GM21367 (cell line): ENCODE data around the gene EPN2.

Source experiments
- ATAC-seq: cut with Tn5 transposase; IDR thresholded peaks from one replicate; pipeline ENCODE4 v1.9.1; 2021; ENCODE audit not compliant: unreplicated experiment

Gene EPN2

DNA sequence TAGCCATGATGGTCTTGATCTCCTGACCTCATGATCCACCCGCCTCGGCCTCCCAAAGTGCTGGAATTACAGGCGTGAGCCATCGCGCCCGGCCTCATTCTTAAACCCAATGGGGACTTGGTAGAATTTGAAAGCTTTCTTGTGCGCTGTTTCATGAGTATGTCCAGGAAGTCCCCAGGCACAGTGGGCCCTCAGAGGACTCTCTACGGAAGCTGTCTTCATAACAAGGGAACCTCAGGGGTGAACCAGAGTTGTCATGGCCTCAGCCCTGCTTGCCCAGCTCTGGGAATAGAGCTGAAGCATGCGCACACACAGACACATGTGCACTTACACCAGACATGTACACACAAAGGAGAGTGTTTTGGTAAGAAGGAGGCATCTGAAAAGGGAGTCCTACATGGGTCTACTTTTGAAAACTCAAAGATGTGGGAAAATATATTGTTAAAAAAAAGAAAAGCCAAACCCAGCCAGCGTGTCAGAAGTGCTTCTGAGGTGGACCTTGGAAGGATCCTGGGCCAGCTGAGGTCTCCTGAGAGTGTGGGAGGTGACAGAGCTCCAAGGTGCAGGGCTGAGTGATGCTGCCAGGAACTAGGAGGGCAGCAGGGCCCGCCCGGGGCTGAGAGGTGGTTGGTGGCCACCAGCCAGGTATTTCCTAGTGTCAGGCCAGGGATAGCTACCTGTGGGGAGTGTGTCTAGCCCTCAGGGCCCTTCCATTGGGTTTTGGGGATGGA, 54.6 kb downstream of the EPN2 start:
- ATAC-seq: no peak

DNA sequence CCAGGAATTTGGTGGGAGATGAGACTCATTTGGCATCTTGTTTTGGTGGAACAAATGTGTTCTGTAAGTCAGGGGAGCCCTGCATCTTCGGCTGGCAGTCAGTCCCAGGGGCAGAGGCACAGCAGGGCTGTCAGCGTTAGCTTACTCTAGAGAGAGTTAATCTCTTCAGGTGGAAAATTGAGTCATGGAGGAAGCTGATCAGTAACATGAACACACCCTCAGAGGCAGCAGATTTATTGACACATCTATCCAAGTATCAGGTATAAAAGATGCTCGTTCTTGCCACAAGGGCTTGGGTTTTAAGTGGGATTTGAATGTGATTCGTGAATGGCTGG, 55.2 kb downstream of the EPN2 start:
- ATAC-seq: no peak

- no peak for ATAC-seq
These were observed 57.3 kb downstream of the EPN2 start for GRCh38 chr17:19294443-19294842.

DNA sequence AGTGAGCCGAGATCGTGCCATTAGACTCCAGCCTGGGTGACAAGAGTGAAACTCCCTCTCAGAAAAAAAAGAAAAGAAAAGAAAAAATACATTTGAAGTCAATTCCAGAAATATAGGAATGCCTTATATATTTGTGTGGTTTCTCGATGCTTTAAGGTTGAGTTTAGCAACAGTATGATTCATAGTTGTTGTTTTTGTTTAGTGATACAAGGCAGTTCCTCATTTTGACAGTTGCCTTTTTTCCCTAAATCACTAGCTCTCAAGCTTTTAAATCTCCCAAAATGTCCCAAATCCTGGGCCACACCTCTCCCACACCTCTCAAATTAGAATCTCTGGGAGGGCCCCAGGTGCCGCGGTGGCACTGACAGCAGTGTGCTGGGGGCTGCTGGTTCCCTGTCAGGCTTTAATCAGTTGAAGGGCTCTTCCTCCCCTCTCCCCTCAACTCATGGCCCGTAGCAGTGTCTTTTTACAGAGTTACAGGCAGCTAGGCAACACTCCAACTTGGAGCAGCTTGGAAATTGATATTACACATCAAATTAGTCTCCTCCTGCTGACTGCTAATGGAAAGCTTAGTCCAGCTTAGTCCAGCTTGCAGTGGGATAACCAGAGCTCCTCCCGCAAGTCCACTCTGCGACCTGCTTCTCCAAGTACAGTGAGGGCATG, 58.4 kb downstream of the EPN2 start:
- no peak for ATAC-seq

- ATAC-seq: no peak
These were observed 59.9 kb downstream of the EPN2 start for GRCh38 chr17:19296786-19297778.

GRCh38 chr17:19298569-19299213, 61.5 kb downstream of the EPN2 start:
- no peak for ATAC-seq

- ATAC-seq: no peak
These were observed 62.1 kb downstream of the EPN2 start for GRCh38 chr17:19299214-19299747.

DNA sequence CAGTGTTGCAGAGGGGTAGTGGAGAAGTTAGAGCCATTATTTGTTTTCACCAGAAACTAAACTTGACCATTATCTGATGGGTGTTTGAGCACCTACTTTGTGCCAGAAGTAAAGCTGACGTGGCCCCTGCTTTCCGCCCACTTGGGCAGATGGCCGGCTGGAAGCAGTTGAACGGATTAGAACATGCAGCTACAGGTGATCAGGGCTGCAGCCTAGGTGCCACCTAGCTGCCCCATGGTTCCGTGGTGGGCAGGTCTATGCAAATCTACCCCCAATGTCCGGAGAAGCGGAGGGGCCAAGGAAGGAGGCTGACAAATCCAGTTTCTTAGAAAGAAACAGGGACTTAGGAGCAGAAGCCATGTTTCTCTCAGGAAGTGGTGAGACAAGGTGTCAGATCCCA, 62.7 kb downstream of the EPN2 start:
- ATAC-seq: no peak

DNA sequence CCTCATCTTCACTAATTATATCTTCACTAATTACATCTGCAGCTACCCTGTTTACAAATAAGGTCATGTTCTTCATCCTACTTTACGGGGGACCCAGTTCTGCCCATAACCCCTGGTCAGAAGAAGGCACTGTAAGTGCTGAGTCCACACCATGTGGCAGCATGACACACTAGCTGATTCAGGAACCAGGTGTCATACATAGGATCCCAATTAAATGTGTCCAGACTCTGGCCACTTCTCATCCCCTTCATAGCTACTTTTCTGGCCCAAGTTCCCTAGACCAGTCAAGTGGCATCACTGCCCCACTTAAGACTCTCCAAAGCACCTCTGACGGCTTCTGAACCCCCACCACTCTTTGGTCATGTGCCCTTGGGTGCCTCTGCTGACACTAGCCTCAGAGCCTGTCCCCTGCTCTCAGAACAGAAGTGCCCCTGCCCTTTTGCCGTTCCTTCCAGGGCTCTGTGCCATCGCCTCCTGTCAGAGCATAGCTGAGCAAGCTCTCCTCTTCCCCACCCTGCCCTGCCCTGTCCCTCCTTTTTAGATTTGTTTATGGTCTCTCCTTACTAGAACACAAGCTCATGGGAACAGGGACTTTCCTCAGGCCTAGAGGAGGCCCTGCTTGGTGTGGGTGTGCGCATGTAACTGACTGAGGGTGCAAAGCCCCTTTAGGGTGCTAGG, 64.2 kb downstream of the EPN2 start:
- ATAC-seq: no peak

DNA sequence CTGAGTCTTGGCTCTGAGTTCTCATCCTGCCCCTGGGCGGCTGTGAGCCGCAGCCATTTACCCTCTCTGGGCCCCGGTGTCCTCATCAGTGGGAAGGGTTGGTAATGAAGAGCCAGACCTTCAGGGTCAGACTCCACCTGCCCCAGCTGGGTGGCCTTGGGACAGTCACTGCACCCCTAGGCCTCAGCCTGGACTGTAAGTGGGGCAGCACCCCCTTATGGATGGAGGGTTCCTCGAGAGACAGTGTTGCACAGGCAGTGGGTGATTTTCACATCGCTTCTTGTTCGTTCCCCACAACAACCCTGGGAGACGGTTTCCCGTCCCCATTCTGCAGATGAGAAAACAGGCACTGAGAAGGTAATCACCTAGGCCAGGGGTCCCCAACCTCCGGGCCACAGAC, 64.8 kb downstream of the EPN2 start:
- no peak for ATAC-seq

DNA sequence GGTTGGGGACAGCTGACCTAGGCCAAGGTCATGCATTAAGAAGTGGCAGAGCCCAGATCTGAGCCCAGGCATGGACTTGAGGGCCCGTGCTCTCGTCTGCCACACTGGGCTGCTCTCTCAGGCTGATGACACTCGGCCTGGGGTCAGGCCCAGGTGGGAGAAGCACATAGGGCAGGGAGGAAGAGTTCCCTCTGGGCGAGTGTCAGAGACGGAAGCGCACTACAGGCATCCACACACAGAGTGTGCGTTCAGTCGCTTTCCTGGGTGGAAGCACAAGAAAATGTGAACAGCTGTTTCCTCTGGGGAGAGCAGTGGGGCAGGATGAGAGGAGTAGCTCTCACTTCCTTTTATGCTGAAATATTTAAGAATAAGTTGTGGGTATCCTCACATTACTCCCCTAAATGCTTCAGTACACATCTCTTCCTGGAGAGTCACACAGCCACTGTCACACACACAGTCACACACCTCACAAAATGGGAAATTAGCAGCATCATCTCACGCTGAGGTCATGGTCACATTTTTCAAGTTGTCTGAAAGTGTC, 65.7 kb downstream of the EPN2 start:
- no peak for ATAC-seq

- ATAC-seq: no peak
These were observed 66.2 kb downstream of the EPN2 start for GRCh38 chr17:19303367-19303776.

- no peak for ATAC-seq
These were observed 67.0 kb downstream of the EPN2 start for GRCh38 chr17:19304209-19304608.

GRCh38 chr17:19304751-19305150, 67.6 kb downstream of the EPN2 start:
- no peak for ATAC-seq

GRCh38 chr17:19305256-19305655, 68.1 kb downstream of the EPN2 start:
- ATAC-seq: no peak

DNA sequence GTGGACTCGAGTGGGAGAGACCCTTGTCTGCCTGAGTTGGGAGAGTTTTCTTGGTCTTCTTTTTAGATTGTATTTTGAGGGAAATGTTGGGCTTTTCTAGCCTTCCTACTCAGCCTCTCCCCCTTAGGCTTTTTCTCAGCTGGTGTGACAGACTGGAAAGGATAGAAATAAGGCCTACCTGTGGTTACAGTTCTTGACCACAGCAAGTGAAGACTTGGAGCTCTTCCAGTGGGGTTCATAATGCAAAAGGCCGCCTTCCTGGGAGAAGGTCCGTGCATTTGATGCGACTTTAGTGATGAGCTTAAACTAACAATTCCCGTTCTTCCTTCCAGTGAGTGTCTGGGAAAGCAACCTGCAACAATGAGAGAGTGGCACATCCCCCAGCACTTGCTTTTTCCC, 68.6 kb downstream of the EPN2 start:
- ATAC-seq: no peak

DNA sequence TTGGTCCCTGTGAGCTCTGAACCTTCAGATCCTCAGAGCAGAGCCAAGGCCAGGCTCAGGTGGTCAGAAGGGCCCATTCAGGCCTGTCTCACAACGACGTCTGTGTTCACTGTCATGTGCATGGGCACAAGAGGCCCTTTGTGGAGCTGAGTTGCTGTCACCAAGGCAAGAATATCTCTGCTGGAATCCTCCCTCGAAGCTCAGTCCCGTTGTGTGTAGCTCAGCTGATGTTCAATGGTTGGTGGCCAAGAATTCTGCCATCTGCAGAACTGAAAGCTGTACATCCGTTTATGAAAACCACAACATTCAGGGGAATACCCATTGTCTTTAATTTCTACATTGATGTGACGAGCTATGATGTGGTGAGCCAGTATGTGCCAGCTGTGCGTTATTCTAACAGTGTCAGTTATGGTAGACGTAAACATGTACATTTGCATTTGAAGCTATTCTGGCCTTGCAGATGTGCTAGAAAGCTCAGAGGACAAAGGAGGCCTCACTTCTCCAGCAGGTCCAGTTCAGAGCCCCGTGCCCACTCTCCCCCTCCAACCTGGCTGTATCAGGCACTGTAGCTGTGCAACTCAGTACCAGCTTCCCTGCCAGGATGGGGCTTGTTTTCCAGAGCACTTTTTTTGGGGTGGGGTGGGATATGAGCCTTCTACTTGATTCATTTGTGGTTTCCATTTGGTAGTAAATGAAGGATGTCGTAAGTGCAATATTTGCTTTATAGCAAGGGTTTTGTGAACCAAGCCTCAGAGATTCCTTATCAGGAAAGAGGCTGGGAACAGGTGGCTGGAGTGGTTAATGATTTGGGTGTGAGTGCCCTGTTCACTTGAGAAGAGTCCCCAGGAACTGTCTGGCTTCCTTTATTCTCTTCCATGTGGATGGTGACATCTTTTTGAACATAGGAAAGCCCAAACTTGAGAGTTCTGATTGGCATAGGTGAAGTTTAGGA, 69.3 kb downstream of the EPN2 start:
- no peak for ATAC-seq

DNA sequence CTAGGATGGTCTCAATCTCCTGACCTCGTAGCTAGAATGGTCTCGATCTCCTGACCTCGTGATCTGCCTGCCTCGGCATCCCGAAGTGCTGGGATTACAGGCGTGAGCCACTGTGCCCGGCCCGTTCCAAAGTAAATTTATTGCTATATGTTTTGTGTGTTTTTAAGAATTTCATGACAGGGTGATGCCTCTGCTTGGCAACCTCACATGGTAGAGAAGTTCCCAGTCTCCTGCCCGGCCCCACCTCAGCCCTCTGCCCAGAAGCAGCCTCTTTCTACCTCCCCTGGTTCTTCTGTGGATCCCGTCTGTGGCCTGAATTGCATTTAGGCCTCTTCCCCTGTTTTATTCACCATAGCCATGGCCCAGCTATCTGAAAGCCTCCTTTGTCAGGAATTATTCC, 70.4 kb downstream of the EPN2 start:
- ATAC-seq: no peak

- no peak for ATAC-seq
These were observed 71.2 kb downstream of the EPN2 start for GRCh38 chr17:19308398-19308797.
